ENCODE data around the gene CD1D. TPM values are rescaled to one million over a fixed set of nuclear protein-coding genes. Genes with fewer than 3 reads are reported as not detected.

CD1D gene
- total RNA-seq, 1 experiment from 2014 or later, result not detected

DNA sequence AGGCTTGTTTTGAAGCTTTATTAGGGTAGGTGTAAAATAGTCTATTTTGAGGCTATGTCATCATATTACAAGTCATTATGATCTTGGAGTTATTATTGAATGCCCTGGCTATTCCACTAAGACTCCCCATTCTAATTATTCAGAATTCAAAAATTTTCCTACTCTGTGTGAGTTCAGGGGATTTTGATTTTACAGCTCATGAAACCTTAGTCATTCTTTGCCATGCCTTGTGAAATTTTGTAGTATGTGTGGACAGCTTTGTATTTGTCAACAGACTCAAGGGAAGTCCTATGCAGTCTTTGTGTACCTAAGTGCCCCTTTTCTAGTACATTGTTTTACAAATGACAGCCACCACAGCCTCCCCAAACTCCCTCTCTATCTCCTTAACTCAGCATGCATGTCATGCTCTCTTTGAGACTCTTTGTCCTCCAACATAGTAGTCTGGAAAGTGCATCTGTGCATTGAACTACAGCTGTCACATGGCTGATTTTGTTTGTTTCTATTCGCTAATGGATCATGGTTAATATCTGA lies 28.0 kb downstream of the CD1D start:
- no peak overlapping the region for H2AFZ ChIP-seq (ENCODE audit: low read depth, low read length, poor library complexity, severe bottlenecking)
- intact Hi-C loops (cut with micrococcal nuclease), result no loop called here
- no peaks in the 10 kb centered on the region for H3K9me3 ChIP-seq (ENCODE audit: control insufficient read depth in 1 of 2, insufficient read depth in 1 of 2, low read depth in 1 of 2, low read length in 2 of 2)
- no peak overlapping the region for H3K9ac ChIP-seq (ENCODE audit: low read length)
- no peak overlapping the region for H3K4me2 ChIP-seq (ENCODE audit: low read length)
- ChIA-PET POLR2A (no interaction called here), CTCF (no interaction called here), RAD21 (ENCODE audit: low non-redundant PET in 1 of 2, low total read pairs in 2 of 2, uncharacterized antibody in 2 of 2, unreplicated experiment in 2 of 2) (no interaction called here)
- H4K20me1 ChIP-seq (ENCODE audit: insufficient read depth), result no peaks in the 10 kb centered on the region
- H3K27ac ChIP-seq (ENCODE audit: low read depth, low read length), result no peak overlapping the region
- no peak overlapping the region for H3K4me3 ChIP-seq (replicated peaks in 1 of 2; ENCODE audit: low read depth in 1 of 2, low read length in 2 of 2)
- H3K27me3 ChIP-seq (ENCODE audit: insufficient read depth, low read length), result peaks cover 19% of the 10 kb centered on the region
- BruUV-seq (replicated peaks), result no TSS peak
- no peaks in the 10 kb centered on the region for H3K36me3 ChIP-seq (ENCODE audit: control insufficient read depth in 1 of 2, insufficient read depth in 2 of 2, low read length in 2 of 2)
- ATAC-seq, result no peak
- H3K4me1 ChIP-seq (ENCODE audit: control insufficient read depth in 1 of 2, insufficient read depth in 2 of 2, low read length in 2 of 2), result no peaks in the 10 kb centered on the region
- TF ChIP-seq CEBPB (IDR thresholded peaks at IDR 0.05; ENCODE audit: low read depth) (no peak), JUND (IDR thresholded peaks at IDR 0.05) (no peak), MAX (IDR thresholded peaks at IDR 0.05) (no peak), YY1 (IDR thresholded peaks at IDR 0.05; ENCODE audit: extremely low read depth, insufficient replicate concordance, low read depth, low read length) (no peak), ZNF274 (IDR thresholded peaks at IDR 0.05; ENCODE audit: low read depth, low read length) (no peak), TCF7L2 (IDR thresholded peaks at IDR 0.05; ENCODE audit: borderline replicate concordance, extremely low read depth, insufficient read depth, insufficient read length) (no peak), EZH2 (IDR thresholded peaks at IDR 0.05) (no peak), EZH2phosphoT487 (IDR thresholded peaks at IDR 0.05; ENCODE audit: borderline replicate concordance) (no peak), ZFX (IDR thresholded peaks at IDR 0.05) (no peak), EGR1 (IDR thresholded peaks at IDR 0.05; ENCODE audit: low read depth) (no peak), ELF1 (IDR thresholded peaks at IDR 0.05; ENCODE audit: borderline replicate concordance, low read depth) (no peak), ATF3 (IDR thresholded peaks at IDR 0.05) (no peak), SRF (IDR thresholded peaks at IDR 0.05; ENCODE audit: low read depth) (no peak), CBX3 (IDR thresholded peaks at IDR 0.05; ENCODE audit: low read depth) (no peak), POLR2AphosphoS5 (IDR thresholded peaks at IDR 0.05; ENCODE audit: low read depth, low read length) (no peak), SIN3A (IDR thresholded peaks at IDR 0.05; ENCODE audit: low read depth) (no peak), FOSL1 (IDR thresholded peaks at IDR 0.05; ENCODE audit: low read depth) (no peak)
- TF ChIP-seq, protein P1, sequence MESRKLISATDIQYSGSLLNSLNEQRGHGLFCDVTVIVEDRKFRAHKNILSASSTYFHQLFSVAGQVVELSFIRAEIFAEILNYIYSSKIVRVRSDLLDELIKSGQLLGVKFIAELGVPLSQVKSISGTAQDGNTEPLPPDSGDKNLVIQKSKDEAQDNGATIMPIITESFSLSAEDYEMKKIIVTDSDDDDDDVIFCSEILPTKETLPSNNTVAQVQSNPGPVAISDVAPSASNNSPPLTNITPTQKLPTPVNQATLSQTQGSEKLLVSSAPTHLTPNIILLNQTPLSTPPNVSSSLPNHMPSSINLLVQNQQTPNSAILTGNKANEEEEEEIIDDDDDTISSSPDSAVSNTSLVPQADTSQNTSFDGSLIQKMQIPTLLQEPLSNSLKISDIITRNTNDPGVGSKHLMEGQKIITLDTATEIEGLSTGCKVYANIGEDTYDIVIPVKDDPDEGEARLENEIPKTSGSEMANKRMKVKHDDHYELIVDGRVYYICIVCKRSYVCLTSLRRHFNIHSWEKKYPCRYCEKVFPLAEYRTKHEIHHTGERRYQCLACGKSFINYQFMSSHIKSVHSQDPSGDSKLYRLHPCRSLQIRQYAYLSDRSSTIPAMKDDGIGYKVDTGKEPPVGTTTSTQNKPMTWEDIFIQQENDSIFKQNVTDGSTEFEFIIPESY (IDR thresholded peaks at IDR 0.05; ENCODE audit: extremely low read depth, insufficient replicate concordance, low read length), result no peak
- TF ChIP-seq, protein P2, sequence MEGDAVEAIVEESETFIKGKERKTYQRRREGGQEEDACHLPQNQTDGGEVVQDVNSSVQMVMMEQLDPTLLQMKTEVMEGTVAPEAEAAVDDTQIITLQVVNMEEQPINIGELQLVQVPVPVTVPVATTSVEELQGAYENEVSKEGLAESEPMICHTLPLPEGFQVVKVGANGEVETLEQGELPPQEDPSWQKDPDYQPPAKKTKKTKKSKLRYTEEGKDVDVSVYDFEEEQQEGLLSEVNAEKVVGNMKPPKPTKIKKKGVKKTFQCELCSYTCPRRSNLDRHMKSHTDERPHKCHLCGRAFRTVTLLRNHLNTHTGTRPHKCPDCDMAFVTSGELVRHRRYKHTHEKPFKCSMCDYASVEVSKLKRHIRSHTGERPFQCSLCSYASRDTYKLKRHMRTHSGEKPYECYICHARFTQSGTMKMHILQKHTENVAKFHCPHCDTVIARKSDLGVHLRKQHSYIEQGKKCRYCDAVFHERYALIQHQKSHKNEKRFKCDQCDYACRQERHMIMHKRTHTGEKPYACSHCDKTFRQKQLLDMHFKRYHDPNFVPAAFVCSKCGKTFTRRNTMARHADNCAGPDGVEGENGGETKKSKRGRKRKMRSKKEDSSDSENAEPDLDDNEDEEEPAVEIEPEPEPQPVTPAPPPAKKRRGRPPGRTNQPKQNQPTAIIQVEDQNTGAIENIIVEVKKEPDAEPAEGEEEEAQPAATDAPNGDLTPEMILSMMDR (IDR thresholded peaks at IDR 0.05 in 2 of 3, conservative IDR thresholded peaks at IDR 0.05 in 1 of 3; ENCODE audit: borderline replicate concordance in 1 of 3, insufficient read depth in 1 of 3, low read depth in 2 of 3, low read length in 2 of 3), result no peak
- DNase-seq (ENCODE audit: low read depth, low spot score), result no peak
- H3K9me2 ChIP-seq (ENCODE audit: insufficient read depth), result no peaks in the 10 kb centered on the region
- no peaks in the 10 kb centered on the region for H3K79me2 ChIP-seq (ENCODE audit: insufficient read depth, low read length)

Measured in HCT116 (cell line).